MCF 10A (cell line): ENCODE results near the gene LVRN. TPM values are rescaled to one million over a fixed set of nuclear protein-coding genes. Genes with fewer than 3 reads are reported as not detected.

ENCODE experiments used
- BruUV-seq: library from RNA; stranded (reverse); fragments of 400-500 nt; replicated peaks from 2 replicates; lab custom pipeline; 2021; lab: Mats Ljungman, UMichigan
- CTCF ChIA-PET: fragments of 300-600 bp; sonication (Branson Sonifier 250); formaldehyde crosslinking; extraction: SDS; loops from one replicate; lab custom pipeline; 2021; ENCODE audit warnings: antibody characterized with exemption, inconsistent platforms; lab: Yijun Ruan, JAX
- POLR2A ChIA-PET: fragments of 300-600, 350-650 bp; sonication (Branson Sonifier 250); formaldehyde crosslinking; extraction: SDS; loops from one replicate; lab custom pipeline; 2020; ENCODE audit warnings: antibody characterized with exemption, inconsistent platforms; lab: Yijun Ruan, JAX
- DNase-seq: peaks from one replicate; pipeline ENCODE4 v3.0.0-alpha.2; 2018; ENCODE audit not compliant: unreplicated experiment
- H3K27ac Mint-ChIP-seq: one replicate; pipeline ENCODE4 v1.8.0; 2022; ENCODE audit warnings: mild to moderate bottlenecking, low read depth, mixed read lengths; ENCODE audit not compliant: unreplicated experiment
- H3K27me3 Mint-ChIP-seq: one replicate; pipeline ENCODE4 v1.8.0; 2022; ENCODE audit warnings: mixed read lengths; ENCODE audit not compliant: insufficient read depth, unreplicated experiment
- H3K36me3 Mint-ChIP-seq: one replicate; pipeline ENCODE4 v1.8.0; 2022; ENCODE audit warnings: mild to moderate bottlenecking, moderate library complexity, mixed read lengths; ENCODE audit not compliant: insufficient read depth, unreplicated experiment
- H3K4me1 Mint-ChIP-seq: one replicate; pipeline ENCODE4 v1.8.0; 2022; ENCODE audit warnings: mixed read lengths; ENCODE audit not compliant: insufficient read depth, unreplicated experiment
- H3K4me3 Mint-ChIP-seq: one replicate; pipeline ENCODE4 v1.8.0; 2022; ENCODE audit warnings: mild to moderate bottlenecking, moderate library complexity, mixed read lengths; ENCODE audit not compliant: unreplicated experiment
- H3K9me3 Mint-ChIP-seq: one replicate; pipeline ENCODE4 v1.8.0; 2022; ENCODE audit warnings: mixed read lengths; ENCODE audit not compliant: unreplicated experiment
- intact Hi-C: fragments of 100-400 bp; cut with micrococcal nuclease; formaldehyde crosslinking; loops from 2 replicates; pipeline ENCODE4 v1.14.1; 2022
- total RNA-seq: library from RNA; stranded (reverse); gene quantifications from 2 replicates; pipeline ENCODE4 v1.2.3, GENCODE V29; 2022
- TF ChIP-seq, protein P1 (sequence below): fragments of 200-600 bp; IDR thresholded peaks from one replicate; pipeline ENCODE4 v1.8.0; 2022; ENCODE audit warnings: antibody characterized with exemption, mild to moderate bottlenecking; ENCODE audit not compliant: unreplicated experiment

The LVRN gene
- total RNA-seq, 1 experiment from 2014 or later: 0.77 TPM

GRCh38 chr5:115985802-115986757 lies 23.8 kb downstream of the LVRN start:
- Mint-ChIP-seq H3K9me3 (no peaks in the 10 kb centered on the region), H3K27ac (no peak overlapping the region), H3K4me1 (no peaks in the 10 kb centered on the region), H3K36me3 (no peaks in the 10 kb centered on the region), H3K27me3 (no peaks in the 10 kb centered on the region), H3K4me3 (no peak overlapping the region)
- POLR2A ChIA-PET: no interaction called here
- CTCF ChIA-PET: no interaction called here
- intact Hi-C loops: no loop called here
- no TSS peak for BruUV-seq
- TF ChIP-seq, protein P1, sequence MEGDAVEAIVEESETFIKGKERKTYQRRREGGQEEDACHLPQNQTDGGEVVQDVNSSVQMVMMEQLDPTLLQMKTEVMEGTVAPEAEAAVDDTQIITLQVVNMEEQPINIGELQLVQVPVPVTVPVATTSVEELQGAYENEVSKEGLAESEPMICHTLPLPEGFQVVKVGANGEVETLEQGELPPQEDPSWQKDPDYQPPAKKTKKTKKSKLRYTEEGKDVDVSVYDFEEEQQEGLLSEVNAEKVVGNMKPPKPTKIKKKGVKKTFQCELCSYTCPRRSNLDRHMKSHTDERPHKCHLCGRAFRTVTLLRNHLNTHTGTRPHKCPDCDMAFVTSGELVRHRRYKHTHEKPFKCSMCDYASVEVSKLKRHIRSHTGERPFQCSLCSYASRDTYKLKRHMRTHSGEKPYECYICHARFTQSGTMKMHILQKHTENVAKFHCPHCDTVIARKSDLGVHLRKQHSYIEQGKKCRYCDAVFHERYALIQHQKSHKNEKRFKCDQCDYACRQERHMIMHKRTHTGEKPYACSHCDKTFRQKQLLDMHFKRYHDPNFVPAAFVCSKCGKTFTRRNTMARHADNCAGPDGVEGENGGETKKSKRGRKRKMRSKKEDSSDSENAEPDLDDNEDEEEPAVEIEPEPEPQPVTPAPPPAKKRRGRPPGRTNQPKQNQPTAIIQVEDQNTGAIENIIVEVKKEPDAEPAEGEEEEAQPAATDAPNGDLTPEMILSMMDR: no peak
- DNase-seq: no peak

- BruUV-seq: no TSS peak
- Mint-ChIP-seq H3K4me3 (no peak overlapping the region), H3K27me3 (no peaks in the 10 kb centered on the region), H3K27ac (no peak overlapping the region), H3K36me3 (no peaks in the 10 kb centered on the region), H3K9me3 (no peaks in the 10 kb centered on the region), H3K4me1 (no peaks in the 10 kb centered on the region)
- DNase-seq: no peak
- intact Hi-C loops: no loop called here
- ChIA-PET CTCF (interaction anchor here (0.9 kb wide), 1 partner anchor 345 kb away, joined by 7 read pairs; no protein-coding TSS in a partner anchor), POLR2A (no interaction called here)
- TF ChIP-seq, protein P1: no peak
These were observed 25.7 kb downstream of the LVRN start for GRCh38 chr5:115988002-115988401.

- POLR2A ChIA-PET: interaction anchor here (1.1 to 1.8 kb wide), 2 partner anchors 9 to 13 kb away, joined by 4 to 5 read pairs; no protein-coding TSS in a partner anchor
- H3K9me3 Mint-ChIP-seq: no peaks in the 10 kb centered on the region
- intact Hi-C loops: no loop called here
- CTCF ChIA-PET: interaction anchor here (0.5 to 0.6 kb wide), 3 partner anchors 32 to 926 kb away, joined by 3 to 4 read pairs (median 3); no protein-coding TSS in a partner anchor
- no TSS peak for BruUV-seq
- no peaks in the 10 kb centered on the region for H3K4me1 Mint-ChIP-seq
- DNase-seq: no peak
- TF ChIP-seq, protein P1: no peak
- no peak overlapping the region for H3K4me3 Mint-ChIP-seq
- H3K27ac Mint-ChIP-seq: no peak overlapping the region
- H3K36me3 Mint-ChIP-seq: no peaks in the 10 kb centered on the region
- H3K27me3 Mint-ChIP-seq: no peaks in the 10 kb centered on the region
These were observed 30.6 kb downstream of the LVRN start for GRCh38 chr5:115992848-115993350.

GRCh38 chr5:115995351-115995750 lies 33.1 kb downstream of the LVRN start:
- Mint-ChIP-seq H3K4me3 (no peak overlapping the region), H3K4me1 (no peaks in the 10 kb centered on the region), H3K27ac (no peak overlapping the region), H3K27me3 (no peaks in the 10 kb centered on the region), H3K9me3 (no peaks in the 10 kb centered on the region), H3K36me3 (no peaks in the 10 kb centered on the region)
- no TSS peak for BruUV-seq
- CTCF ChIA-PET: no interaction called here
- DNase-seq: no peak
- intact Hi-C loops: no loop called here
- TF ChIP-seq, protein P1: no peak
- POLR2A ChIA-PET: interaction anchor here (0.7 kb wide), 2 partner anchors 9 to 348 kb away, joined by 4 read pairs; no protein-coding TSS in a partner anchor
